Cardiac muscle cell (in vitro differentiated cells and primary cell): ENCODE results near the gene DSG3. TPM values are rescaled to one million over a fixed set of nuclear protein-coding genes. Genes with fewer than 3 reads are reported as not detected.
A peak's percentile ranks its signal among the peaks of the same experiment; 100 is the strongest.

ENCODE experiments used
- DNase-seq, 2 donors: peaks; one replicate each; pipeline versions ENCODE4 v3.0.0 to v3.0.0-alpha.2; 2010 to 2017; ENCODE audit warnings: low read depth in 1 of 2, low spot score in 1 of 2
- H3K27ac ChIP-seq: fragments of 200-600 bp; sonication (generic); 2 replicates; pipeline ENCODE4 v1.5.1; 2016
- H3K27me3 ChIP-seq: fragments of 200-600 bp; sonication (generic); 2 replicates; pipeline ENCODE4 v1.6.0; 2016; ENCODE audit warnings: control low read depth
- H3K36me3 ChIP-seq: fragments of 200-600 bp; sonication (generic); 2 replicates; pipeline ENCODE4 v1.5.1; 2016; ENCODE audit warnings: control low read depth
- H3K4me1 ChIP-seq: fragments of 200-600 bp; sonication (generic); 2 replicates; pipeline ENCODE4 v1.8.1; 2017; ENCODE audit warnings: low read depth, mild to moderate bottlenecking, mixed run types
- H3K4me3 ChIP-seq: fragments of 200-600 bp; sonication (generic); 2 replicates; pipeline ENCODE4 v1.5.1; 2016; ENCODE audit warnings: mild to moderate bottlenecking
- H3K9me3 ChIP-seq: fragments of 200-600 bp; sonication (generic); 2 replicates; pipeline ENCODE4 v1.5.1; 2017; ENCODE audit warnings: low read depth, mild to moderate bottlenecking, control low read depth
- CTCF ChIP-seq: IDR thresholded peaks from 2 replicates; pipeline ENCODE4 v1.5.1; 2012; ENCODE audit warnings: low read depth, mild to moderate bottlenecking, low read length
- polyA plus RNA-seq: library from polyadenylated mRNA; unstranded; fragments of >200 nt; fragmentation: Nextera tagmentation; extraction: Ambion mirVana; gene quantifications from 2 replicates; pipeline ENCODE4 v1.2.1, GENCODE V29; 2016
- total RNA-seq: library from RNA; depleted of rRNA; stranded (reverse); fragments of >200 nt; gene quantifications from 2 replicates; pipeline ENCODE4 v1.2.3, GENCODE V29; 2016

DSG3 gene, protein sequence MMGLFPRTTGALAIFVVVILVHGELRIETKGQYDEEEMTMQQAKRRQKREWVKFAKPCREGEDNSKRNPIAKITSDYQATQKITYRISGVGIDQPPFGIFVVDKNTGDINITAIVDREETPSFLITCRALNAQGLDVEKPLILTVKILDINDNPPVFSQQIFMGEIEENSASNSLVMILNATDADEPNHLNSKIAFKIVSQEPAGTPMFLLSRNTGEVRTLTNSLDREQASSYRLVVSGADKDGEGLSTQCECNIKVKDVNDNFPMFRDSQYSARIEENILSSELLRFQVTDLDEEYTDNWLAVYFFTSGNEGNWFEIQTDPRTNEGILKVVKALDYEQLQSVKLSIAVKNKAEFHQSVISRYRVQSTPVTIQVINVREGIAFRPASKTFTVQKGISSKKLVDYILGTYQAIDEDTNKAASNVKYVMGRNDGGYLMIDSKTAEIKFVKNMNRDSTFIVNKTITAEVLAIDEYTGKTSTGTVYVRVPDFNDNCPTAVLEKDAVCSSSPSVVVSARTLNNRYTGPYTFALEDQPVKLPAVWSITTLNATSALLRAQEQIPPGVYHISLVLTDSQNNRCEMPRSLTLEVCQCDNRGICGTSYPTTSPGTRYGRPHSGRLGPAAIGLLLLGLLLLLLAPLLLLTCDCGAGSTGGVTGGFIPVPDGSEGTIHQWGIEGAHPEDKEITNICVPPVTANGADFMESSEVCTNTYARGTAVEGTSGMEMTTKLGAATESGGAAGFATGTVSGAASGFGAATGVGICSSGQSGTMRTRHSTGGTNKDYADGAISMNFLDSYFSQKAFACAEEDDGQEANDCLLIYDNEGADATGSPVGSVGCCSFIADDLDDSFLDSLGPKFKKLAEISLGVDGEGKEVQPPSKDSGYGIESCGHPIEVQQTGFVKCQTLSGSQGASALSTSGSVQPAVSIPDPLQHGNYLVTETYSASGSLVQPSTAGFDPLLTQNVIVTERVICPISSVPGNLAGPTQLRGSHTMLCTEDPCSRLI
- total RNA-seq (not detected in 2 replicates), polyA plus RNA-seq (0.02 TPM in 1 of 2 replicates, not detected in the other)

- Histone ChIP-seq H3K27ac (no peak within 1 kb of the TSS), H3K27me3 (no peaks in the 10 kb centered on the region), H3K4me3 (no peak within 1 kb of the TSS), H3K4me1 (no peaks in the 10 kb centered on the region), H3K36me3 (no peaks in the 10 kb centered on the region), H3K9me3 (no peaks in the 10 kb centered on the region)
- no peak for TF ChIP-seq CTCF
- no peak for DNase-seq
These were observed at the start of gene DSG3 for GRCh38 chr18:31447530-31448191. Gene DSG3 (plus strand): TSS chr18:31447741. CDS start chr18:31447878, 137 bp downstream.

- Histone ChIP-seq H3K27ac (no peak overlapping the region), H3K27me3 (no peaks in the 10 kb centered on the region), H3K4me3 (no peak overlapping the region), H3K36me3 (no peaks in the 10 kb centered on the region), H3K9me3 (no peaks in the 10 kb centered on the region), H3K4me1 (peaks cover 33% of the 10 kb centered on the region)
- DNase-seq = peak in 1 of 2 donors; percentile 3
- TF ChIP-seq CTCF = no peak
These were observed 49.4 kb upstream of the DSG3 start for GRCh38 chr18:31398191-31398590.

DNA sequence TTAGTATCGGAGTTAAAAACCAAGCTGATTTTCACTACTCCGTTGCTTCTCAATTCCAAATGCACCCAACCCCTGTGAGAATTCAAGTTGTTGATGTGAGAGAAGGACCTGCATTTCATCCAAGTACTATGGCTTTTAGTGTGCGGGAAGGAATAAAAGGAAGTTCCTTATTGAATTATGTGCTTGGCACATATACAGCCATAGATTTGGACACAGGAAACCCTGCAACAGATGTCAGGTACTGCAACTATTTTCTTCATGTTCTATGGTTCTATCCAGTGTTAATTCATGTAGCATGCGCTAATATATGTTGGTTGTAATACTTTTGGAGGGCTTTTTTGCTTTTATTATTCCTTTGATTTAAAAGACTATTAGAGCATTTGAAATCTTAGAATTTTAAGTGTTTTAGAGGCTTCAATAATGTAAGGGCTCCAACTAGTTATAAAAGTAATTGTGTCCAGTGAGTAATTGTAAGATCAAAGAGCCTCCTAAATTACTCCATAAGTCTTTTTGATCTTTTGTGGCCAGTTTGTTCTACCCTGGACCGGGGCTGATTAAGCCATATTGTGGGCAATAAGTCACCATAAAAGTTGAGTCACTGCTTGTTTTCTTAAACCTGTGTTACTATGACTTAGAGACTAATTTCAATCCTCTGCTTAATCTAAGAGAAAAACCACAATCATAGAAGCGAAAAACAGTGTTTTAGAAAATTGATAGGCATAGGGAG lies 48.1 kb upstream of the DSG3 start:
- TF ChIP-seq CTCF = no peak
- no peak overlapping the region for H3K4me3 ChIP-seq

GRCh38 chr18:31401156-31402025 lies 46.1 kb upstream of the DSG3 start:
- Histone ChIP-seq H3K27me3 (no peaks in the 10 kb centered on the region), H3K9me3 (no peaks in the 10 kb centered on the region), H3K27ac (no peak overlapping the region), H3K4me3 (no peak overlapping the region), H3K36me3 (no peaks in the 10 kb centered on the region), H3K4me1 (peaks cover 33% of the 10 kb centered on the region)
- no peak for DNase-seq
- no peak for TF ChIP-seq CTCF

More for the DNA sequence above, 48.1 kb upstream of the DSG3 start:
- no peaks in the 10 kb centered on the region for H3K9me3 ChIP-seq
- no peak for DNase-seq
- H3K27me3 ChIP-seq = no peaks in the 10 kb centered on the region
- peak overlapping the region; percentile 1 for H3K27ac ChIP-seq
- H3K4me1 ChIP-seq = peaks cover 33% of the 10 kb centered on the region
- no peaks in the 10 kb centered on the region for H3K36me3 ChIP-seq
